ENCODE results near the gene DDX17.

DDX17 gene

GRCh38 chr22:38505541-38506117 is 482 bp downstream of the DDX17 start:
- peak; percentile 70 for DNase-seq (ENCODE audit: low spot score)
- in situ Hi-C loops (cut with MboI; ENCODE audit: low pct_unique_long_range_greater_than_20kb, low sequenced_read_pairs, unreplicated experiment): no loop called here
- TF ChIP-seq CTCF (IDR thresholded peaks at IDR 0.05; ENCODE audit: extremely low read depth, insufficient read depth, missing control alignments): no peak

DNA sequence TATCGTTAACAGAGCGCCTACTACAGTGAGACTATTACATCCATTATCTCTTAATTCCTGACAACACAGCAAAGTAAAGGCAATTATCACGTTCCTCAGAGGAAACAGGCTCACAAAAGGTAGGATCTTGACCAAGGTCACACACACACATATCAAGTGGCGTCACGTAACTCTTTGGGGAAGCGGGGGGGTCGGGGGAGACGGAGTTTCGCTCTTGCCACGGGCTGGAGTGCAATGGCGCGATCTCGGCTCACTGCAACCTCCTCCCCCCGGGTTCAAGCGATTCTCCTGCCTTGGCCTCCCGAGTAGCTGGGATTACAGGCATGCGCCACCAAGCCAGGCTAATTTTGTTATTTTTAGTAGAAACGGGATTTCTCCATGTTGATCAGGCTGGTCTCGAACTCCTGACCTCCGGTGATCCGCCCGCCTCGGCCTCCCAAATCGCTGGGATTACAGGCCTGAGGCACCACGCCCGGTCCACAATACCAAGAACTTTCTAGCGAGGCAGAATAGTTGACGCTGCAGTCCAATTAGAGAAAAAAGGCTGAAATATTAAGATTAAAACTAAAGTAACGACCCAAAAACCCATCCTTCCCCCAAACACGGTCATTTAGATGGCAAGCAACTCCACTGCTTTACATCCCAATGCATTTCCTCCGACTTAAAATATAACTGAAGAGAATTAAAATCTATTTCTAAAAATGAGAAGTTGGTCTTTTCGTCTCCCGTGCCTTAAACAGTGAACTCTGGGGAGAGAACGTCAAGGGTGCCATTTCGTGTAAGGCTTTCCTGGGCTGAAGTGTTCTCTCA is 1.2 kb downstream of the DDX17 start:
- no peak for TF ChIP-seq CTCF (IDR thresholded peaks at IDR 0.05; ENCODE audit: extremely low read depth, insufficient read depth, missing control alignments)
- DNase-seq (ENCODE audit: low spot score): peak; percentile 55
- in situ Hi-C loops (cut with MboI; ENCODE audit: low pct_unique_long_range_greater_than_20kb, low sequenced_read_pairs, unreplicated experiment): no loop called here

DNA sequence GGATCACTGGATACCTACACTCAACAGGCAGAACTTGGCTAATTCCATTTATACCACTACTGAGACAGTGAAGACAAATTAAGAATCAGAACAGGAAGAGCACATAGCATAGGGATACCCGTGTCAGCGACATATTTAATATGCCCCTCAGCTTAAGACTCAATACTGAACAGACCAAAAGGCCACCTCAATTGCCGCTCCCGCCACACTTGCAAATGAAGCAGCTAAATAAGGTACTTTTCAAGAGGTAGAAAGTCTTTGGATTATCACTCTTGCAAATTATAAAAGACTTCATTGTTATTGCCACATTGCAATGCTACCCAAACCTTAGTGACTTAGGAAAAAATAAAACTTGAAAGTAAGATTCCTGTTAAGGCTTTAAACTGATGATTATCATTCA is 3.1 kb downstream of the DDX17 start:
- no peak for DNase-seq (ENCODE audit: low spot score)
- in situ Hi-C loops (cut with MboI; ENCODE audit: low pct_unique_long_range_greater_than_20kb, low sequenced_read_pairs, unreplicated experiment): no loop called here
- TF ChIP-seq CTCF (IDR thresholded peaks at IDR 0.05; ENCODE audit: extremely low read depth, insufficient read depth, missing control alignments): no peak

DNA sequence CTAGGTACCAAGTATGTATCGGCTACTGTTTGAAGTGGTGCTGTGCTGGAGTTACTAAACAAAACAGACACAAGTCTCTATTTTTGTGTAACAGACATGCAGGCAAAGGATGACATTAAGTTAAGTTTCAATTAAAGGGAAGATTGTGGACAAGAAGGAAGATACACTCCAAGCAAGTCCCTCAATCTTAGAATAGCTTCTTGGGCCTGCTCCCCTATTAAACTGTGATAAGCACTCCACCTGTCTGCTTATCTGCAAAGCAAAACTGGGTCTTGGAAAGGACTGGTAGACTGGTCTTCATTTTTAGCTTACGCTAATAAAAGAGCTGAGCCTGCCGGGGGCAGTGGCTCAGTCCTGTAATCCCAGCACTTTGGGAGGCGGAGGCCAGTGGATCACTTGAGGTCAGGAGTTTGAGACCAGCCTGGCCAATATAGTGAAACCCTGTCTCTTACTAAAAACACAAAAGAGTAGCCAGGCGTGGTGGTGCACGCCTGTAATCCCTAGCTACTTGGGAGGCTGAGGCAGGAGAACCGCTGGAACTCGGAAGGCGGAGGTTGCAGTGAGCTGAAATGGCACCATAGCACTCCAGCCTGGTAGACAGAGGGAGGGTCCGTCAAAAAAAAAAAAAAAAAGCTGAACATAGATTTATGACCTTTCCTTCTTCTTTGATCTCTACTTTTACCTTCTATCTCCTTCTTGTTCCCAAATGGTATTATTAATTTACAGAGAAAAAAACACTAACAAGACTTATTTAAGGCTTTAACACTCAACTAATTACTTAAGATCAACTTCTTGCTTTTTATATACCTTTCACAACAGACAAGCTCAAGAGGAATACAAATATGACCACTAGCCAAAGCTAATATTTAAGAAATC is 4.1 kb downstream of the DDX17 start:
- no peak for TF ChIP-seq CTCF (IDR thresholded peaks at IDR 0.05; ENCODE audit: extremely low read depth, insufficient read depth, missing control alignments)
- in situ Hi-C loops (cut with MboI; ENCODE audit: low pct_unique_long_range_greater_than_20kb, low sequenced_read_pairs, unreplicated experiment): no loop called here
- DNase-seq (ENCODE audit: low spot score): no peak

DNA sequence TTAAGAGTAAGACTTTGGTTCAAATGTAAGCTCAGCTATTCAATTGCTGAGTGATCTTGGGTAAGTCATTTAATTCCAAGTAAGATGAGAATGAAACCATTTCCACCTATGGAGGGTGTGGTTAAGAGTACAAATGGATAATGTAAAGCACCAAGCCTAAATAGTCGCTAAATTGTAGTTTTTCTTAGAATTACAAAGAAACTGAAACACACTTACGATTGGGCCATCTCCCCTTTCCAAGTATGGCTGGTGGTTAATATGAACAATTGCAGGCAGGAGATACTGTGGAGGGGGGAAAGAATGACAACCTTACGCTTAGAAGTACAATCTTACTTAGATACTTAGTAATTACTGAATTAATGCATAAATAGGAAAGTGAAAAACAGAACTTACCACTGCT is 8.2 kb downstream of the DDX17 start:
- DNase-seq (ENCODE audit: low spot score): no peak
- TF ChIP-seq CTCF (IDR thresholded peaks at IDR 0.05; ENCODE audit: extremely low read depth, insufficient read depth, missing control alignments): no peak
- in situ Hi-C loops (cut with MboI; ENCODE audit: low pct_unique_long_range_greater_than_20kb, low sequenced_read_pairs, unreplicated experiment): no loop called here

DNA sequence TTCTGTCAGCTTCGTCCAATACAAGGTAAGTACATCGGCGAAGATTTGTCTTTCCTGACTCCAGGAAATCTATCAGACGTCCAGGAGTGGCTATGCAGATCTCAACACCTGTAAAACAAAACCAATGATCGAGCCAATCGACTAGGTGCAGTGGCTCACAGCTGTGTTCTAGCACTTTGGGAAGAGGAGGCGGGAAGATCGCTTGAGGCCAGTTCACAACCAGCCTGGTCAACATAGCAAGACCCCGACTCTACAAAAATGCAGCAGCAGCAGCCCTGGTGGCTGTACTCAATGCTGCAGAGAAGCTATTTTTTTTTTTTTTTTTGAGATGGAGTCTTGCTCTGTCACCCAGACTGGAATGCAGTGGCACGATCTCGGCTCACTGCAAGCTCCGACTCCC is 11.2 kb downstream of the DDX17 start:
- in situ Hi-C loops (cut with MboI; ENCODE audit: low pct_unique_long_range_greater_than_20kb, low sequenced_read_pairs, unreplicated experiment): no loop called here
- TF ChIP-seq CTCF (IDR thresholded peaks at IDR 0.05; ENCODE audit: extremely low read depth, insufficient read depth, missing control alignments): no peak
- no peak for DNase-seq (ENCODE audit: low spot score)
